Left ventricle myocardium inferior (tissue), 1 donor: Measurements from ENCODE around the gene TMEM231. TPM values are rescaled to one million over a fixed set of nuclear protein-coding genes. Genes with fewer than 3 reads are reported as not detected.

Source experiments
- DNase-seq: peaks from one replicate; pipeline ENCODE4 v3.0.0-alpha.2; 2020
- H3K27ac ChIP-seq: fragments of 200-600 bp; replicated peaks from 2 replicates; pipeline ENCODE4 v1.8.0; 2021
- H3K27me3 ChIP-seq: fragments of 200-600 bp; 2 replicates; pipeline ENCODE4 v1.8.0; 2021; ENCODE audit warnings: low read depth
- H3K36me3 ChIP-seq: fragments of 200-600 bp; 2 replicates; pipeline ENCODE4 v1.8.0; 2021
- H3K4me1 ChIP-seq: fragments of 200-600 bp; 2 replicates; pipeline ENCODE4 v1.8.0; 2021
- H3K4me3 ChIP-seq: fragments of 200-600 bp; 2 replicates; pipeline ENCODE4 v1.8.0; 2021; ENCODE audit warnings: mild to moderate bottlenecking, moderate library complexity
- H3K9me3 ChIP-seq: fragments of 200-600 bp; replicated peaks from 2 replicates; pipeline ENCODE4 v1.8.0; 2021
- CTCF ChIP-seq: fragments of 200-600 bp; IDR thresholded peaks from 2 replicates; pipeline ENCODE4 v1.8.0; 2021; ENCODE audit warnings: antibody characterized with exemption, mild to moderate bottlenecking, borderline replicate concordance
- intact Hi-C: fragments of 100-400 bp; cut with micrococcal nuclease; formaldehyde crosslinking; loops from one replicate; pipeline ENCODE4 v1.11.0; 2022
- total RNA-seq: library from RNA; stranded (reverse); fragmentation: NEBNext Ultra II Directional; extraction: Animal tissue kit (Norgen Biotek cat#: 25700); gene quantifications from one replicate; pipeline ENCODE4 v1.2.1, GENCODE V29; 2021
- donor health status: DM: no; HTN: yes; CAD: no; lungs with severe emphysema.

The TMEM231 gene
- total RNA-seq, 1 donor from 2014 or later: 6.6 TPM

GRCh38 chr16:75537776-75538175, 18.3 kb downstream of the TMEM231 start:
- no peaks in the 10 kb centered on the region for H3K27me3 ChIP-seq
- DNase-seq: no peak
- H3K36me3 ChIP-seq: peaks cover 4% of the 10 kb centered on the region
- H3K9me3 ChIP-seq: no peaks in the 10 kb centered on the region
- H3K4me1 ChIP-seq: peaks cover 14% of the 10 kb centered on the region
- peak overlapping the region; percentile 73 for H3K27ac ChIP-seq
- intact Hi-C loops: no loop called here
- H3K4me3 ChIP-seq: no peak overlapping the region
- TF ChIP-seq CTCF: no peak

GRCh38 chr16:75535901-75536300, 20.2 kb downstream of the TMEM231 start, which contains the start of gene CHST5:
TSS of gene CHST5 (minus strand) at chr16:75536108. CDS start at chr16:75530384, 5,724 bp downstream.
- H3K9me3 ChIP-seq: no peaks in the 10 kb centered on the region
- H3K27ac ChIP-seq: no peak within 1 kb of the TSS
- H3K4me3 ChIP-seq: no peak within 1 kb of the TSS
- H3K36me3 ChIP-seq: no peaks in the 10 kb centered on the region
- no peak for DNase-seq
- peaks cover 14% of the 10 kb centered on the region for H3K4me1 ChIP-seq
- no peaks in the 10 kb centered on the region for H3K27me3 ChIP-seq
- TF ChIP-seq CTCF: no peak
- intact Hi-C loops: no loop called here

- no peaks in the 10 kb centered on the region for H3K36me3 ChIP-seq
- H3K27me3 ChIP-seq: no peaks in the 10 kb centered on the region
- H3K4me3 ChIP-seq: no peak overlapping the region
- intact Hi-C loops: no loop called here
- DNase-seq: no peak
- H3K4me1 ChIP-seq: peaks cover 13% of the 10 kb centered on the region
- H3K27ac ChIP-seq: no peak overlapping the region
- TF ChIP-seq CTCF: no peak
- H3K9me3 ChIP-seq: no peaks in the 10 kb centered on the region
Measured at GRCh38 chr16:75535211-75535843, 20.7 kb downstream of the TMEM231 start.

- no peaks in the 10 kb centered on the region for H3K27me3 ChIP-seq
- TF ChIP-seq CTCF: no peak
- H3K9me3 ChIP-seq: no peaks in the 10 kb centered on the region
- H3K4me1 ChIP-seq: peaks cover 6% of the 10 kb centered on the region
- no peak overlapping the region for H3K4me3 ChIP-seq
- intact Hi-C loops: no loop called here
- DNase-seq: no peak
- no peaks in the 10 kb centered on the region for H3K36me3 ChIP-seq
- no peak overlapping the region for H3K27ac ChIP-seq
Measured at GRCh38 chr16:75534560-75535205, 21.4 kb downstream of the TMEM231 start.

GRCh38 chr16:75532791-75533190, 23.3 kb downstream of the TMEM231 start:
- no peak overlapping the region for H3K27ac ChIP-seq
- H3K27me3 ChIP-seq: no peaks in the 10 kb centered on the region
- no peaks in the 10 kb centered on the region for H3K9me3 ChIP-seq
- no peak overlapping the region for H3K4me3 ChIP-seq
- no peaks in the 10 kb centered on the region for H3K36me3 ChIP-seq
- intact Hi-C loops: no loop called here
- H3K4me1 ChIP-seq: no peaks in the 10 kb centered on the region
- TF ChIP-seq CTCF: no peak
- DNase-seq: no peak
